ENCODE results near the gene RNF213.

RNF213 gene

DNA sequence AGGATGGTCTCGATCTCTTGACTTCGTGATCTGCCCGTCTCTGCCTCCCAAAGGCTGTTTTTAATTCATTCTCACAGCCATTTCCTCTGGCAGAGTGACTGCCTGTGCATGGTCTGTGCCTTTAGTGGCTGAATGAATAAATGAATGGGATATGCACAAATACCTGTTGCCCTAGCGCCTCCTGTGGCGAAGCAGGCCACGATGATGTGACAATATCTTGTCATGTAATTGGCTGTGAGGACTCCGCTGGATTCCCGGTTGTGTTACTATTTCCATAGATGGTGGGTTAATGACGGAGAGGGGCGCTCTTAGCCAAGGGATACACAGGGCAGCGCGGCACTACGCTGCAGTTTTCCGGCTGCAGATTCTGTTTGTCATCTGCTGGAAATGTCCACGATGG lies 127.5 kb downstream of the RNF213 start:
- Histone ChIP-seq H3K9me3 (ENCODE audit: control insufficient read depth, insufficient read depth, low read depth, low read length) (no peaks in the 10 kb centered on the region), H3K27me3 (ENCODE audit: control insufficient read depth, insufficient read depth, low read length) (no peaks in the 10 kb centered on the region), H3K4me3 (ENCODE audit: low read depth, low read length) (no peak overlapping the region), H3K9ac (ENCODE audit: low read length) (no peak overlapping the region), H3K36me3 (ENCODE audit: control insufficient read depth, insufficient read depth, low read length) (peaks cover 91% of the 10 kb centered on the region), H3K27ac (ENCODE audit: low read depth, low read length) (no peak overlapping the region), H3K4me1 (ENCODE audit: control insufficient read depth, insufficient read depth, low read length) (no peaks in the 10 kb centered on the region)

DNA sequence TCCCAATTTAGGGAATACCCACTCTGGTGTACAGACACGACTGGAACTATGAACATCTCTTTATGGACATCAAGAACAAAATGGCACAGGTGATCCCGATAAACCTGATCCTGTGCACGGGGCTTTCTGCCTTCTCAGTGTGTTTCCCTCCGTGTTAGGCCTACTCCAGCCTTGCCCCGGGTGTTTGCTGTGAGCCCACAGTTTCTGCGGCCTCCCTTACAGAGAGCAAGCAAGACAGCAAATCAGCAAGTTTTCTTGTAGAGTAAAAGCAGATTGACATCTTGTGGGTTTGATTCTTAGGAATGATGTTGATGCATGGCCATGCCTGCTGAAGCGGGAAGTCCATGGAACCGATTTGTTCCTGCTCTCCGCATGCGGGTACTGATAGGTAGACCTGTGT lies 127.9 kb downstream of the RNF213 start:
- no peak overlapping the region for H3K9ac ChIP-seq (ENCODE audit: low read length)
- no peak overlapping the region for H3K4me3 ChIP-seq (ENCODE audit: low read depth, low read length)
- H3K27me3 ChIP-seq (ENCODE audit: control insufficient read depth, insufficient read depth, low read length): no peaks in the 10 kb centered on the region
- no peaks in the 10 kb centered on the region for H3K9me3 ChIP-seq (ENCODE audit: control insufficient read depth, insufficient read depth, low read depth, low read length)
- peaks cover 91% of the 10 kb centered on the region for H3K36me3 ChIP-seq (ENCODE audit: control insufficient read depth, insufficient read depth, low read length)
- H3K4me1 ChIP-seq (ENCODE audit: control insufficient read depth, insufficient read depth, low read length): no peaks in the 10 kb centered on the region
- H3K27ac ChIP-seq (ENCODE audit: low read depth, low read length): no peak overlapping the region

DNA sequence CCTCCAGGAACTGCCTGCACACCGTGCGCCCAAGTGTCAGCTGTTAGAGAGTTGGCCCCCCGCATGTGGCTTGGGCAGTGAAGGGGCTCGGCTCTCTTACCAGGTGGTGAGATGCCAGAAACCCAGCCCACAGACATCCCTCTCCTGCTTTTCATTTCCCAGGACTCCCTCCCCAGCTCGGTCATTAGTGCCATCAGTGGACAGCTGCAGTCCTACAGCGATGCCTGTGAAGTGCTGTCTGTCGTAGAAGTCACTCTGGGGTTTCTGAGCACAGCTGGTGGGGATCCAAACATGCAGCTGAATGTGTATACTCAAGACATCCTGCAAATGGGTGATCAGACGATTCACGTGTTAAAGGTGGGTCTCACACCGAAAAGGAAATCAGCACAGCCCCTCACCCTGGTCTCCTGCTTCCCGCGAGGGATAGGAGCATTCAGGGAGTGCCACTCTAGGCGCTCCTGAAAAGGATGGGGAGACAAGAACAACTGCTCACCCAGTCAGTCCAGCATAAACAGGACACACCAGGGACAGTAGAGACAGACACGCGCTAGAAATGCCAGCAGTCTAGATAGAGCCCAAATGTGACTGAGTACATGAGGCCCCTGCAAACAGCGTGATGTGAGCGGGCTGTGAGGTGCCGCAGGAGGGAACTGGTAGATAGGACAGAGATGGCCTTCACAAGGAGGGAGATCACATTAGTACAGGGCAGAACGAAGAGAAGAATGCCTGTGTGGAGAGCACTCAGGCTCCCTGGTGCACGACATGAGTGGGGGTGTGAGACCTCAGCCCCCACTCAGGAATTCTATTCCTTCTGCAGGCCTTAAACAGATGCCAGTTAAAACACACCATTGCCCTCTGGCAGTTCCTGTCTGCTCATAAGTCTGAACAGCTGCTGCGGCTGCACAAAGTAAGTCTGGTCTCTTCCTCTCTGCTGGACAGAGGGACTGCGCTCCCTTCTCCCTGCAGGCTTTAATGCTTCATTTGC lies 128.7 kb downstream of the RNF213 start:
- no peak overlapping the region for H3K4me3 ChIP-seq (ENCODE audit: low read depth, low read length)
- H3K36me3 ChIP-seq (ENCODE audit: control insufficient read depth, insufficient read depth, low read length): peaks cover 88% of the 10 kb centered on the region

DNA sequence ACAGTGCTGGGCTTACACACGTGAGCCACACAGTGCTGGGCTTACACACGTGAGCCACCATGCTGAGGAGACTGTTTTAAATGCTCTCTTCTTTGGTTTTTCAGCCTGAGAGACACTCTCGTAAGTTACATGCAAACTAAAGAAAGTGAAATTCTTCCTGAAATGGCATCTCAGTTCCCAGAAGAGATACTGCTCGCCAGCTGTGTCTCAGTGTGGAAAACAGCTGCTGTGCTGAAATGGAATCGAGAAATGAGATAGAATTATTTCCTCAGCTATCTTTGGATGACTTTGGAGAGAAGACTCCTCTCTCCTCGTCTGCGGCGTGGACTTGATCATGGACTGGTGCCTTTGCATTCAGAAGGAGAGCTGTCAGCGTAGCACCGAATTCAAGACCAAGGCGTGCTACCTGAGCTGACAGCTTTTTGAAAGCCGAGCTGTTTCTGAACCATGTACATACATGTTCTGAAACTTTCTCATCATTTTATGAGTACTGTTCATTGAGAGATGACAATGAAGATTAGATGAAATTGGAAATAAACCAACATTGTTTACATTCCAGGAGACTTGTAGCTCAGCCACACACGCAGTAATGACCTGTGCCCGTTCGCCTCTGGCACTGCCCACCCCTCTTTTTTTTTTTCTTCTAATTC lies 132.7 kb downstream of the RNF213 start:
- Histone ChIP-seq H3K9ac (ENCODE audit: low read length) (no peak overlapping the region), H3K36me3 (ENCODE audit: control insufficient read depth, insufficient read depth, low read length) (peaks cover 53% of the 10 kb centered on the region), H3K27ac (ENCODE audit: low read depth, low read length) (no peak overlapping the region), H3K27me3 (ENCODE audit: control insufficient read depth, insufficient read depth, low read length) (no peaks in the 10 kb centered on the region), H3K4me1 (ENCODE audit: control insufficient read depth, insufficient read depth, low read length) (peaks cover 4% of the 10 kb centered on the region; the same call in 1 of the 2 replicates), H3K9me3 (ENCODE audit: control insufficient read depth, insufficient read depth, low read depth, low read length) (no peaks in the 10 kb centered on the region), H3K4me3 (ENCODE audit: low read depth, low read length) (no peak overlapping the region)

More for the DNA sequence above, 128.7 kb downstream of the RNF213 start:
- Histone ChIP-seq H3K9ac (ENCODE audit: low read length) (no peak overlapping the region), H3K27me3 (ENCODE audit: control insufficient read depth, insufficient read depth, low read length) (no peaks in the 10 kb centered on the region), H3K27ac (ENCODE audit: low read depth, low read length) (no peak overlapping the region), H3K4me1 (ENCODE audit: control insufficient read depth, insufficient read depth, low read length) (no peaks in the 10 kb centered on the region), H3K9me3 (ENCODE audit: control insufficient read depth, insufficient read depth, low read depth, low read length) (no peaks in the 10 kb centered on the region)

DNA sequence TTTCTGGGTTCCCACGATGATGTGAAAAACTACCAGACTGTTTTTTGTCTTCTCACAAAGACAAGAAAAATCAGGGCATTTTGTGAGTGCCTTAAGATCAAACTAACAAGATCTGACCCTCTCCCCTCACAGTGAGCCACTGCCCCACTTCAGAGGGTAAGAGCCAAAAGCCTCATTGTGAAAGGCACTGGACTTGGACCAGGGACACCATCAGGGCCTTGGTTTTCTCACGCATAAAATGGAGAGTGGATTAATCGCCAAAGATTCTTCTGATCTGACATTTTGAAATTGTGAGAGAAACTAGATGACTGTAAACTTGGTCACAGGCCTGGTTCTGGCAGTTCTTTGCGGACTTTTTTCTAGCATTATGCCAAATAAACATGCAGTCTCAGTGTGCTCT lies 133.3 kb downstream of the RNF213 start:
- peaks cover 47% of the 10 kb centered on the region for H3K36me3 ChIP-seq (ENCODE audit: control insufficient read depth, insufficient read depth, low read length)
- H3K27me3 ChIP-seq (ENCODE audit: control insufficient read depth, insufficient read depth, low read length): no peaks in the 10 kb centered on the region
- H3K9me3 ChIP-seq (ENCODE audit: control insufficient read depth, insufficient read depth, low read depth, low read length): no peaks in the 10 kb centered on the region
- no peak overlapping the region for H3K4me3 ChIP-seq (ENCODE audit: low read depth, low read length)
- no peak overlapping the region for H3K9ac ChIP-seq (ENCODE audit: low read length)
- no peak overlapping the region for H3K27ac ChIP-seq (ENCODE audit: low read depth, low read length)
- H3K4me1 ChIP-seq (ENCODE audit: control insufficient read depth, insufficient read depth, low read length): peaks cover 4% of the 10 kb centered on the region; the same call in 1 of the 2 replicates

DNA sequence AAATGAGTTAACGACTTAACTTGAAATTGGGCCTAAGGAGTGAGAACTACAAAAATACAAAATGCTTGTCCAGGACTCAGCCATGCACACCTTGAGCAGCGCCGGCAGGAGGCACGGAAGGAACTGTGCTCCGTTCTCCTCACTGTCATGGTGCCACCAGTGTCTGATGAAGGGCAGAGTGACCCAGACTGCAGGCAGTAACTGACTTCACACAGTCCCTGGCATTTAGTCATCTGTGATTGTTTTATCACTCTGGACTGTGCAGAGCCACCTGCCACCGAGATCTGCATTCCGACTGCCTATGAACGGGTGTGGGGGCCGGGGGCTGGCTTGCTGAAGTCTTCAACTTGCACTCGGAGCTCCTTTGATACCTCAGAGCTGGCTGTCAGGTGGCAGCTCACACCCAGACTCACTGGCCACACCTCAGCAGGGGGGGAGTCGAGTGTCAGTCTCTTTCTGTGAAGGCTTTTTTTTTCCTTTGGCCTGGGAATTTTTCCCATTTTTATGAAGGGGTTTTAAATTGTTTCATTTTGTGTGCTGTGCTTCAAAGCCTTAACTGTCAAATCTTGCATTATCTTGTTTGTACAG lies 134.1 kb downstream of the RNF213 start:
- peaks cover 40% of the 10 kb centered on the region for H3K36me3 ChIP-seq (ENCODE audit: control insufficient read depth, insufficient read depth, low read length)
- no peak overlapping the region for H3K9ac ChIP-seq (ENCODE audit: low read length)
- H3K9me3 ChIP-seq (ENCODE audit: control insufficient read depth, insufficient read depth, low read depth, low read length): no peaks in the 10 kb centered on the region
- H3K4me1 ChIP-seq (ENCODE audit: control insufficient read depth, insufficient read depth, low read length): peaks cover 4% of the 10 kb centered on the region; the same call in 1 of the 2 replicates
- no peaks in the 10 kb centered on the region for H3K27me3 ChIP-seq (ENCODE audit: control insufficient read depth, insufficient read depth, low read length)
- no peak overlapping the region for H3K27ac ChIP-seq (ENCODE audit: low read depth, low read length)
- no peak overlapping the region for H3K4me3 ChIP-seq (ENCODE audit: low read depth, low read length)

DNA sequence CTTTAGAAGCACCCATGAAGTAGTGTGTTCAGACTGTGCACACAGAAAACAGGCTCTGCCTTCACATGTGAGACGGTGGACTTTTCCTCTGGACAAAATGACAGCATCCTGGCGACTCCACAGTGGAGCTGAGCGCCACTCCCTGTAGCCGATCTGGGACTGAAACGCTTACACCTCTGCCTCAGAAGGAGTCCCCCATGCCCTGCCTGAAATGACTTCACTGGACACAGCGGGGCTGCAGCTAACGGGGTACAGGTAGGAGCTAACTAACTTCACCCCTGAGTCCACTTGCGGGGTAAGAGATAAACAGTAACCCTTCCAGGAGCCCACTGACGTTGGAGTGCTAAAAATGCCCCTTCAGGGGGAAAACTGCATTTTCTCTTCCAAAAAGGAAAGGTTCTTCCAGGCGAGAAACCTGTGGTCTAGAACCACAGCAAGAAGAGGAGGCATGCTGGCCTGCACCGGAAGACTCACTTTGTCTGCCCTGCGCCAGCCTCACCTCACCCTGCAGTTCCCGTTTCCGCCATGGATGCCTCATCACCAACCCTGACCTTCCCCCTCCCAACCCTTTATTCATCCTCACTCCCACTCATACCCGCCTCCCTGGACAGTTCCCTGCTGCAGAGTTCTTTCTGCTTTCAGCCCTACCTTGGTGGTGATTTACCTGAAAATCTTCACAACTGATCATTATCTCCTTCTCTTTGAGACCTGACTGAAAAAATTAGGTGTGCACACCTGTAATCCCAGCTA lies 134.9 kb downstream of the RNF213 start:
- peaks cover 3% of the 10 kb centered on the region; the same call in 1 of the 2 replicates for H3K27me3 ChIP-seq (ENCODE audit: control insufficient read depth, insufficient read depth, low read length)
- H3K4me1 ChIP-seq (ENCODE audit: control insufficient read depth, insufficient read depth, low read length): peaks cover 4% of the 10 kb centered on the region; the same call in 1 of the 2 replicates
- no peaks in the 10 kb centered on the region for H3K9me3 ChIP-seq (ENCODE audit: control insufficient read depth, insufficient read depth, low read depth, low read length)
- no peak overlapping the region for H3K9ac ChIP-seq (ENCODE audit: low read length)
- H3K4me3 ChIP-seq (ENCODE audit: low read depth, low read length): no peak overlapping the region
- peaks cover 31% of the 10 kb centered on the region for H3K36me3 ChIP-seq (ENCODE audit: control insufficient read depth, insufficient read depth, low read length)
- H3K27ac ChIP-seq (ENCODE audit: low read depth, low read length): no peak overlapping the region

DNA sequence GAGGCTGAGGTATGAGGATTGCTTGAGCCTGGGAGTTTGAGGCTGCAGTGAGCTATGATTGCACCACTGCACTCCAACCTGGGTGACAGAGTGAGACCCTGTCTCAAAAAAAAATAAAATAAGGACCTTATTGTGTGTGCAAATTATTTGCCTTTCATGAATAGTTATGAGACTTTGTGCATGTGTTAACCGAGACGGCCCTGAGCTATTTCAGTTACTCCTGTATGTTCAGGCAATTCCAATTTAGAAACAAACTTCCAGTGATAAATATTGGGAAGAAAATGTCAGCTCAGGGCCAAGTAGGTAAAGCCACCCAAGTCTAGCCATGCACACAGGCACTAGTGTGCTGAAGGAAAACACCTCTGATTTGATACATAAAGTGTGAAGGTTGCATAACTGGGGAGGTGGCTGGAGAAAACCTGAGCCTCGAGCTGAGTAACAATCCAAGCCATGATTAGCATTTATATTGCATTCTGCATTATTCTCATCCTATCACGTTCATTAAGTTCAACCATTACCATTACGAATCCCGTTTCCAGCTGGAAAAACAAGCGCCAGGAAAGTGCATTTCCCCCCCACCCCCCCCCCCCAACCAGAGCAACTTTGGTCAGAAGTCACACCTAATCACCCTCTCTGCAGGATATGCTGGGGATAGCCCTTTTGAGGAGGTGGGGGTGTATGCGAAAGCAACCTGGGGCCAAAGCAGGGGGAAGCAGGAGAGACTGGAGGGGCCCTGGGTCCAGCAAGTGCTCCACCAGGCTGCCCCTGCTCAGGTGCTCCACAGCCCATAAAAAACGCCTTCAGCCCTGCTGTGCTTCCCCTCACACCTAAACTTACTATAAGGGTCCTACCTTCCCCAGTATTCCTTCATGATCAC lies 135.7 kb downstream of the RNF213 start:
- H3K4me1 ChIP-seq (ENCODE audit: control insufficient read depth, insufficient read depth, low read length): peaks cover 4% of the 10 kb centered on the region; the same call in 1 of the 2 replicates
- H3K9me3 ChIP-seq (ENCODE audit: control insufficient read depth, insufficient read depth, low read depth, low read length): no peaks in the 10 kb centered on the region
- no peak overlapping the region for H3K4me3 ChIP-seq (ENCODE audit: low read depth, low read length)
- no peak overlapping the region for H3K9ac ChIP-seq (ENCODE audit: low read length)
- H3K27ac ChIP-seq (ENCODE audit: low read depth, low read length): no peak overlapping the region
- H3K27me3 ChIP-seq (ENCODE audit: control insufficient read depth, insufficient read depth, low read length): peaks cover 8% of the 10 kb centered on the region; the same call in 1 of the 2 replicates
- peaks cover 25% of the 10 kb centered on the region for H3K36me3 ChIP-seq (ENCODE audit: control insufficient read depth, insufficient read depth, low read length)

DNA sequence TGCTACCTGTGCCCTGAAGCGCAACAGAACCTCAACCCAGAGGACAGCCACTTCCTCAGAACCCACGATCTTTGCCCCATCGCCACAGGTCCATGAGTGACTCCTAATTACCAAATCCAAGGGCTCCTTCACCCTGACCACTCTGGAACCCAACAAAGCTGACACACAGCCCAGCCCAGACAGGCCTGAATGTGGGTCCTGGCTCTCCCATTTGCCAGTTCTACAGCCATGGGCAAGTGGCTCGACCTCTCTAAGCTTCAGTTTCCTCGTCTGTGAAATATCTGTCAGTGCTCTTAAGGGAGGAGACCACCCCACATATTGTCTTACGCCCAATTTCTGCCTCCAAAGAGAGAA lies 136.4 kb downstream of the RNF213 start:
- Histone ChIP-seq H3K4me3 (ENCODE audit: low read depth, low read length) (no peak overlapping the region), H3K27me3 (ENCODE audit: control insufficient read depth, insufficient read depth, low read length) (peaks cover 8% of the 10 kb centered on the region; the same call in 1 of the 2 replicates), H3K9me3 (ENCODE audit: control insufficient read depth, insufficient read depth, low read depth, low read length) (no peaks in the 10 kb centered on the region)

DNA sequence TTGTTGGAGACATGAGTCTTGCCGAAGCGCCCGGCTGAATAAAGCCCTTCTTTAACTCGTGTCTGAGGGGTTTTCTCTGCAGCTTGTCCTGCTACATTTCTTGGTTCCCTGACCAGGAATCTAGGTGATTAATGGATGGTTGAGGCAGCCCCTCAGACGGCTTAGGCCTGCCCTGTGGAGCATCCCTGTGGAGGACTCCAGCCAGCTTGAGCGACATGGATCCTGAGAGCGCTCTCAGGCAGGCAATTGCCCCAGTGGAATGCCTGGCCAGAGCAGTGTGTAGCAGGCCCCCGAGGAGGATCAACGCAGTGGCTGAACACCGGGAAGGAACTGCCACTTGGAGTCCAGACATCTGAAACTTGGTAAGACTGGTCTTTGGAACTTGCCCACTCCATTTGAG lies 137.0 kb downstream of the RNF213 start:
- Histone ChIP-seq H3K36me3 (ENCODE audit: control insufficient read depth, insufficient read depth, low read length) (peaks cover 17% of the 10 kb centered on the region), H3K27ac (ENCODE audit: low read depth, low read length) (no peak overlapping the region), H3K27me3 (ENCODE audit: control insufficient read depth, insufficient read depth, low read length) (peaks cover 8% of the 10 kb centered on the region; the same call in 1 of the 2 replicates), H3K4me3 (ENCODE audit: low read depth, low read length) (no peak overlapping the region), H3K9me3 (ENCODE audit: control insufficient read depth, insufficient read depth, low read depth, low read length) (no peaks in the 10 kb centered on the region), H3K9ac (ENCODE audit: low read length) (no peak overlapping the region), H3K4me1 (ENCODE audit: control insufficient read depth, insufficient read depth, low read length) (peaks cover 4% of the 10 kb centered on the region; the same call in 1 of the 2 replicates)

More for the DNA sequence above, 136.4 kb downstream of the RNF213 start:
- Histone ChIP-seq H3K4me1 (ENCODE audit: control insufficient read depth, insufficient read depth, low read length) (peaks cover 4% of the 10 kb centered on the region; the same call in 1 of the 2 replicates), H3K36me3 (ENCODE audit: control insufficient read depth, insufficient read depth, low read length) (peaks cover 20% of the 10 kb centered on the region), H3K27ac (ENCODE audit: low read depth, low read length) (no peak overlapping the region), H3K9ac (ENCODE audit: low read length) (no peak overlapping the region)

Measured in HUES6 (cell line).